HL-60 (cell line): ENCODE results near the gene FAM32A.

ENCODE experiments used
- GABPA ChIP-seq: IDR thresholded peaks from 2 replicates; pipeline ENCODE4 v1.6.1; 2012; ENCODE audit warnings: low read depth
- POLR2AphosphoS5 ChIP-seq: IDR thresholded peaks from 2 replicates; pipeline ENCODE4 v1.6.1; 2012; ENCODE audit warnings: low read depth
- TF ChIP-seq, protein P1 (sequence below): IDR thresholded peaks from one replicate; pipeline ENCODE4 v1.5.1; 2011; ENCODE audit warnings: low read length, control low read depth, inconsistent platforms; ENCODE audit not compliant: insufficient read depth
- TF ChIP-seq, protein P2 (sequence below): IDR thresholded peaks from 2 replicates; pipeline ENCODE4 v1.6.1; 2012; ENCODE audit warnings: low read depth; ENCODE audit not compliant: insufficient replicate concordance

- TF ChIP-seq, protein P1, sequence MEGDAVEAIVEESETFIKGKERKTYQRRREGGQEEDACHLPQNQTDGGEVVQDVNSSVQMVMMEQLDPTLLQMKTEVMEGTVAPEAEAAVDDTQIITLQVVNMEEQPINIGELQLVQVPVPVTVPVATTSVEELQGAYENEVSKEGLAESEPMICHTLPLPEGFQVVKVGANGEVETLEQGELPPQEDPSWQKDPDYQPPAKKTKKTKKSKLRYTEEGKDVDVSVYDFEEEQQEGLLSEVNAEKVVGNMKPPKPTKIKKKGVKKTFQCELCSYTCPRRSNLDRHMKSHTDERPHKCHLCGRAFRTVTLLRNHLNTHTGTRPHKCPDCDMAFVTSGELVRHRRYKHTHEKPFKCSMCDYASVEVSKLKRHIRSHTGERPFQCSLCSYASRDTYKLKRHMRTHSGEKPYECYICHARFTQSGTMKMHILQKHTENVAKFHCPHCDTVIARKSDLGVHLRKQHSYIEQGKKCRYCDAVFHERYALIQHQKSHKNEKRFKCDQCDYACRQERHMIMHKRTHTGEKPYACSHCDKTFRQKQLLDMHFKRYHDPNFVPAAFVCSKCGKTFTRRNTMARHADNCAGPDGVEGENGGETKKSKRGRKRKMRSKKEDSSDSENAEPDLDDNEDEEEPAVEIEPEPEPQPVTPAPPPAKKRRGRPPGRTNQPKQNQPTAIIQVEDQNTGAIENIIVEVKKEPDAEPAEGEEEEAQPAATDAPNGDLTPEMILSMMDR = no peak
- no peak for TF ChIP-seq POLR2AphosphoS5
- TF ChIP-seq, protein P2, sequence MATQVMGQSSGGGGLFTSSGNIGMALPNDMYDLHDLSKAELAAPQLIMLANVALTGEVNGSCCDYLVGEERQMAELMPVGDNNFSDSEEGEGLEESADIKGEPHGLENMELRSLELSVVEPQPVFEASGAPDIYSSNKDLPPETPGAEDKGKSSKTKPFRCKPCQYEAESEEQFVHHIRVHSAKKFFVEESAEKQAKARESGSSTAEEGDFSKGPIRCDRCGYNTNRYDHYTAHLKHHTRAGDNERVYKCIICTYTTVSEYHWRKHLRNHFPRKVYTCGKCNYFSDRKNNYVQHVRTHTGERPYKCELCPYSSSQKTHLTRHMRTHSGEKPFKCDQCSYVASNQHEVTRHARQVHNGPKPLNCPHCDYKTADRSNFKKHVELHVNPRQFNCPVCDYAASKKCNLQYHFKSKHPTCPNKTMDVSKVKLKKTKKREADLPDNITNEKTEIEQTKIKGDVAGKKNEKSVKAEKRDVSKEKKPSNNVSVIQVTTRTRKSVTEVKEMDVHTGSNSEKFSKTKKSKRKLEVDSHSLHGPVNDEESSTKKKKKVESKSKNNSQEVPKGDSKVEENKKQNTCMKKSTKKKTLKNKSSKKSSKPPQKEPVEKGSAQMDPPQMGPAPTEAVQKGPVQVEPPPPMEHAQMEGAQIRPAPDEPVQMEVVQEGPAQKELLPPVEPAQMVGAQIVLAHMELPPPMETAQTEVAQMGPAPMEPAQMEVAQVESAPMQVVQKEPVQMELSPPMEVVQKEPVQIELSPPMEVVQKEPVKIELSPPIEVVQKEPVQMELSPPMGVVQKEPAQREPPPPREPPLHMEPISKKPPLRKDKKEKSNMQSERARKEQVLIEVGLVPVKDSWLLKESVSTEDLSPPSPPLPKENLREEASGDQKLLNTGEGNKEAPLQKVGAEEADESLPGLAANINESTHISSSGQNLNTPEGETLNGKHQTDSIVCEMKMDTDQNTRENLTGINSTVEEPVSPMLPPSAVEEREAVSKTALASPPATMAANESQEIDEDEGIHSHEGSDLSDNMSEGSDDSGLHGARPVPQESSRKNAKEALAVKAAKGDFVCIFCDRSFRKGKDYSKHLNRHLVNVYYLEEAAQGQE = no peak
- no peak for TF ChIP-seq GABPA
Measured at GRCh38 chr19:16136185-16136999, 48.8 kb upstream of the FAM32A start.
